Left kidney (tissue), 2 donors: ENCODE measurements around the gene SPATS2L. TPM values are rescaled to one million over a fixed set of nuclear protein-coding genes. Genes with fewer than 3 reads are reported as not detected.

Source experiments
- DNase-seq: peaks from one replicate; pipeline ENCODE4 v3.0.0-alpha.2; 2013
- polyA plus RNA-seq: library from polyadenylated mRNA; unstranded; fragments of 120-200 nt; gene quantifications from one replicate; pipeline ENCODE4 v1.2.1, GENCODE V29; 2013; ENCODE audit not compliant: insufficient read length

The SPATS2L gene
- polyA plus RNA-seq, 1 donor: 126 TPM

GRCh38 chr2:200376513-200377354 is 70.2 kb downstream of the SPATS2L start:
- DNase-seq: no peak

GRCh38 chr2:200377355-200378336 is 71.2 kb downstream of the SPATS2L start:
- DNase-seq: no peak

GRCh38 chr2:200378652-200379290 is 72.3 kb downstream of the SPATS2L start:
- DNase-seq: no peak

- DNase-seq: no peak
These were observed 73.1 kb downstream of the SPATS2L start for GRCh38 chr2:200379481-200380090.

GRCh38 chr2:200380091-200380561 is 73.6 kb downstream of the SPATS2L start:
- DNase-seq: no peak

- DNase-seq: no peak
These were observed 74.5 kb downstream of the SPATS2L start for GRCh38 chr2:200380833-200381542.

GRCh38 chr2:200382874-200383273 is 76.4 kb downstream of the SPATS2L start:
- no peak for DNase-seq

GRCh38 chr2:200383380-200384110 is 77.1 kb downstream of the SPATS2L start:
- DNase-seq: no peak

GRCh38 chr2:200385063-200385635 is 78.7 kb downstream of the SPATS2L start:
- no peak for DNase-seq

- no peak for DNase-seq
These were observed 86.7 kb downstream of the SPATS2L start for GRCh38 chr2:200393191-200393590.

- DNase-seq: no peak
These were observed 87.6 kb downstream of the SPATS2L start for GRCh38 chr2:200394045-200394444.

- no peak for DNase-seq
These were observed 90.3 kb downstream of the SPATS2L start for GRCh38 chr2:200396781-200397242.

GRCh38 chr2:200397785-200398184 is 91.3 kb downstream of the SPATS2L start:
- DNase-seq: no peak

- no peak for DNase-seq
These were observed 92.6 kb downstream of the SPATS2L start for GRCh38 chr2:200399046-200399445.

- DNase-seq: no peak
These were observed 93.1 kb downstream of the SPATS2L start for GRCh38 chr2:200399636-200400035.

- no peak for DNase-seq
These were observed 97.3 kb downstream of the SPATS2L start for GRCh38 chr2:200403814-200404213.

GRCh38 chr2:200404615-200405014 is 98.1 kb downstream of the SPATS2L start:
- DNase-seq: no peak

- no peak for DNase-seq
These were observed 99.3 kb downstream of the SPATS2L start for GRCh38 chr2:200405599-200406298.

- no peak for DNase-seq
These were observed 99.9 kb downstream of the SPATS2L start for GRCh38 chr2:200406379-200406778.
